GM06990 (cell line): Measurements from ENCODE around the gene PRDM11.

Experiments used
- DNase-seq: peaks from one replicate; pipeline ENCODE4 v3.0.0-alpha.2; 2011; ENCODE audit not compliant: insufficient read length; ENCODE audit errors: extremely low read depth
- H3K27me3 ChIP-seq: replicated peaks from 2 replicates; pipeline ENCODE4 v1.6.0; 2011; ENCODE audit warnings: low read length; ENCODE audit not compliant: control insufficient read depth, insufficient read depth
- H3K36me3 ChIP-seq: 2 replicates; pipeline ENCODE4 v1.5.1; 2011; ENCODE audit warnings: low read length; ENCODE audit not compliant: control insufficient read depth, insufficient read depth
- H3K4me3 ChIP-seq: replicated peaks from 2 replicates; pipeline ENCODE4 v1.5.1; 2011; ENCODE audit warnings: low read depth, mild to moderate bottlenecking, control low read depth, low read length
- TF ChIP-seq, protein P1 (sequence below): IDR thresholded peaks from 2 replicates; pipeline ENCODE4 v1.5.1; 2011; ENCODE audit warnings: low read length, control low read depth, mild to moderate bottlenecking, inconsistent platforms; ENCODE audit not compliant: insufficient read depth, poor library complexity, severe bottlenecking

PRDM11 gene

GRCh38 chr11:45216901-45217300 lies 70.5 kb downstream of the PRDM11 start:
- TF ChIP-seq, protein P1, sequence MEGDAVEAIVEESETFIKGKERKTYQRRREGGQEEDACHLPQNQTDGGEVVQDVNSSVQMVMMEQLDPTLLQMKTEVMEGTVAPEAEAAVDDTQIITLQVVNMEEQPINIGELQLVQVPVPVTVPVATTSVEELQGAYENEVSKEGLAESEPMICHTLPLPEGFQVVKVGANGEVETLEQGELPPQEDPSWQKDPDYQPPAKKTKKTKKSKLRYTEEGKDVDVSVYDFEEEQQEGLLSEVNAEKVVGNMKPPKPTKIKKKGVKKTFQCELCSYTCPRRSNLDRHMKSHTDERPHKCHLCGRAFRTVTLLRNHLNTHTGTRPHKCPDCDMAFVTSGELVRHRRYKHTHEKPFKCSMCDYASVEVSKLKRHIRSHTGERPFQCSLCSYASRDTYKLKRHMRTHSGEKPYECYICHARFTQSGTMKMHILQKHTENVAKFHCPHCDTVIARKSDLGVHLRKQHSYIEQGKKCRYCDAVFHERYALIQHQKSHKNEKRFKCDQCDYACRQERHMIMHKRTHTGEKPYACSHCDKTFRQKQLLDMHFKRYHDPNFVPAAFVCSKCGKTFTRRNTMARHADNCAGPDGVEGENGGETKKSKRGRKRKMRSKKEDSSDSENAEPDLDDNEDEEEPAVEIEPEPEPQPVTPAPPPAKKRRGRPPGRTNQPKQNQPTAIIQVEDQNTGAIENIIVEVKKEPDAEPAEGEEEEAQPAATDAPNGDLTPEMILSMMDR: no peak
- no peaks in the 10 kb centered on the region for H3K36me3 ChIP-seq

DNA sequence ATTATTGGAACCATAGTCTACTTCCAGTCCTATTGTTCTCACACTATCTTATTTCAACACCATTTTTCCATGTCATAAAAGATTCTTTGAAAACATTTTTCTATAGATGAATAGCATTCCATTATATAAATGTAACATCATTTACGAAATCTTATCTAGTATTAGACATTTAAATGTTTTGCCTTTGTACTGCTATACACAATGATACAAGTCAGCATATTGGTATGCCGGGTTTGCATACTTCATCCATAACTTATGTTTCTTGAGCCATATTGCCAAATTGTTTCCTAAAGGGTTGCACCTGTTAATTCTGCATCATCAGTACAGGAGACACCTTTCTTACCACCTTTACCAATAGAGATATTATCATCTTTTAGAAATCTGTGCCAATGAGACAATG lies 71.6 kb downstream of the PRDM11 start:
- Histone ChIP-seq H3K36me3 (no peaks in the 10 kb centered on the region), H3K4me3 (no peak overlapping the region), H3K27me3 (no peaks in the 10 kb centered on the region)
- no peak for DNase-seq
- TF ChIP-seq, protein P1: no peak

More at GRCh38 chr11:45216901-45217300, 70.5 kb downstream of the PRDM11 start:
- no peak for DNase-seq
- no peak overlapping the region for H3K4me3 ChIP-seq
- H3K27me3 ChIP-seq: no peaks in the 10 kb centered on the region

- H3K4me3 ChIP-seq: no peak overlapping the region
- DNase-seq: no peak
- no peaks in the 10 kb centered on the region for H3K27me3 ChIP-seq
- no peaks in the 10 kb centered on the region for H3K36me3 ChIP-seq
- TF ChIP-seq, protein P1: no peak
These were observed 72.3 kb downstream of the PRDM11 start for GRCh38 chr11:45218705-45219104.

DNA sequence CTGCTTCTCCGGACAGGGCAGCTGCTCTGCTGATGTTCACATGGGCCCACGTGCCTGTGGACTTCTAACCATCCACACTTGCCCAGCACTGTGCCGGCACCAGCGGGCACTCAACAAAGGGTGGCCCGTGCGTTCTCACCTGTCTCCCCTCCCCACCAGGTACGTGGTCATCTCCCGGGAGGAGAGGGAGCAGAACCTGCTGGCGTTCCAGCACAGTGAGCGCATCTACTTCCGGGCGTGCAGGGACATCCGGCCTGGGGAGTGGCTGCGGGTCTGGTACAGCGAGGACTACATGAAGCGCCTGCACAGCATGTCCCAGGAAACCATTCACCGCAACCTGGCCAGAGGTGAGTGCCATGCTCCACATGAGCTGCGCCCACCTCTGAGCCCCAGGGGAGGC lies 73.0 kb downstream of the PRDM11 start:
- no peaks in the 10 kb centered on the region for H3K36me3 ChIP-seq
- TF ChIP-seq, protein P1: no peak
- no peak overlapping the region for H3K4me3 ChIP-seq
- no peak for DNase-seq
- no peaks in the 10 kb centered on the region for H3K27me3 ChIP-seq

GRCh38 chr11:45223496-45223895 lies 77.1 kb downstream of the PRDM11 start:
- TF ChIP-seq, protein P1: no peak
- no peak for DNase-seq
- no peaks in the 10 kb centered on the region for H3K27me3 ChIP-seq
- H3K4me3 ChIP-seq: no peak overlapping the region
- no peaks in the 10 kb centered on the region; the same call in 1 of the 2 replicates for H3K36me3 ChIP-seq

DNA sequence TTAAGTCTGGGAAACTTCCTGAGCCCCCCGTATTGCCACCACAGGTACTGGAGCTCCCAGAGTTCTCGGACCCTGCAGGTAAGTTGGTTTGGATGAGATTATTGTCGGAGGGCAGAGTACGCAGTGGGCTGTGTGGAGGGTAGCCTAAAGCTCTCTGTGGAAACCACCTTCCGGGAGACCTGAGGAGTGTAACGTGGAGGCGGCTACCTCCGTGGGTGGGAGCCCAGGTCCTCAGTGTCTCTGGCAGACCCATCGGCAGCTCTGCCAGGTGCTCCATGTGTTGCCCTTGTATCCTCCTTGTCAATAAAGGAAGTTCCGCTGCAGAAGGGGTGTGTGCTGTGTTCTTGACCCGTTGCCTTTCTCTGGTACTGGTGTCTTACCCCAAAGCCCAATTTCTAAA lies 78.3 kb downstream of the PRDM11 start:
- Histone ChIP-seq H3K4me3 (no peak overlapping the region), H3K27me3 (no peaks in the 10 kb centered on the region), H3K36me3 (no peaks in the 10 kb centered on the region; the same call in 1 of the 2 replicates)
- no peak for DNase-seq
- TF ChIP-seq, protein P1: no peak
